Karpas-422 (cell line): ENCODE measurements around the gene ABHD13. TPM values are rescaled to one million over a fixed set of nuclear protein-coding genes. Genes with fewer than 3 reads are reported as not detected.

Experiments used
- DNase-seq: peaks from one replicate; pipeline ENCODE4 v3.0.0-alpha.2; 2015
- H2AFZ ChIP-seq: fragments of 200-600 bp; sonication (generic); 2 replicates; pipeline ENCODE4 v1.6.1; 2014; ENCODE audit warnings: antibody characterized with exemption, low read length, mixed read lengths
- H3K27ac ChIP-seq: fragments of 200-600 bp; sonication (generic); 2 replicates; pipeline ENCODE4 v1.5.1; 2014; ENCODE audit warnings: mild to moderate bottlenecking, low read length, moderate library complexity
- H3K27me3 ChIP-seq: fragments of 200-600 bp; sonication (generic); 2 replicates; pipeline ENCODE4 v1.6.1; 2014; ENCODE audit warnings: low read length, mixed read lengths
- H3K36me3 ChIP-seq: fragments of 200-600 bp; sonication (generic); 2 replicates; pipeline ENCODE4 v1.6.1; 2014; ENCODE audit warnings: low read length, mixed read lengths; ENCODE audit not compliant: insufficient read depth
- H3K4me1 ChIP-seq: fragments of 200-600 bp; sonication (generic); 2 replicates; pipeline ENCODE4 v1.6.1; 2014; ENCODE audit warnings: mild to moderate bottlenecking, low read length, mixed read lengths
- H3K4me2 ChIP-seq: fragments of 200-600 bp; sonication (generic); 2 replicates; pipeline ENCODE4 v1.6.1; 2014; ENCODE audit warnings: low read length, low read depth, mild to moderate bottlenecking; ENCODE audit not compliant: poor library complexity, severe bottlenecking
- H3K4me3 ChIP-seq: fragments of 200-600 bp; sonication (generic); 2 replicates; pipeline ENCODE4 v1.5.1; 2014; ENCODE audit warnings: mild to moderate bottlenecking, antibody characterized with exemption, low read length, mixed read lengths
- H3K79me2 ChIP-seq: fragments of 200-600 bp; sonication (generic); 2 replicates; pipeline ENCODE4 v1.6.1; 2014; ENCODE audit warnings: mild to moderate bottlenecking, low read length, mixed read lengths
- H3K9ac ChIP-seq: fragments of 200-600 bp; sonication (generic); 2 replicates; pipeline ENCODE4 v1.6.0; 2014; ENCODE audit warnings: low read length
- H3K9me2 ChIP-seq: fragments of 200-600 bp; sonication (generic), shearing (Covaris generic); replicated peaks from 2 replicates; pipeline ENCODE4 v1.6.0; 2014; ENCODE audit warnings: mild to moderate bottlenecking, low read length, moderate library complexity; ENCODE audit not compliant: insufficient read depth
- H3K9me3 ChIP-seq: fragments of 300-700, 200-600 bp; sonication (generic); 2 replicates; pipeline ENCODE4 v1.6.1; 2014; ENCODE audit warnings: low read length, mixed read lengths
- H4K20me1 ChIP-seq: fragments of 200-600 bp; sonication (generic); 2 replicates; pipeline ENCODE4 v1.6.1; 2014; ENCODE audit warnings: mild to moderate bottlenecking, antibody characterized with exemption, low read length, low read depth; ENCODE audit not compliant: insufficient read depth
- total RNA-seq: library from RNA; depleted of rRNA; stranded (reverse); fragments of >200 nt; shearing (Covaris generic); gene quantifications from 2 replicates; pipeline ENCODE4 v1.2.3, GENCODE V29; 2014; ENCODE audit warnings: low replicate concordance

The ABHD13 gene
- total RNA-seq, 1 experiment from 2014 or later = 10.3 TPM

DNA sequence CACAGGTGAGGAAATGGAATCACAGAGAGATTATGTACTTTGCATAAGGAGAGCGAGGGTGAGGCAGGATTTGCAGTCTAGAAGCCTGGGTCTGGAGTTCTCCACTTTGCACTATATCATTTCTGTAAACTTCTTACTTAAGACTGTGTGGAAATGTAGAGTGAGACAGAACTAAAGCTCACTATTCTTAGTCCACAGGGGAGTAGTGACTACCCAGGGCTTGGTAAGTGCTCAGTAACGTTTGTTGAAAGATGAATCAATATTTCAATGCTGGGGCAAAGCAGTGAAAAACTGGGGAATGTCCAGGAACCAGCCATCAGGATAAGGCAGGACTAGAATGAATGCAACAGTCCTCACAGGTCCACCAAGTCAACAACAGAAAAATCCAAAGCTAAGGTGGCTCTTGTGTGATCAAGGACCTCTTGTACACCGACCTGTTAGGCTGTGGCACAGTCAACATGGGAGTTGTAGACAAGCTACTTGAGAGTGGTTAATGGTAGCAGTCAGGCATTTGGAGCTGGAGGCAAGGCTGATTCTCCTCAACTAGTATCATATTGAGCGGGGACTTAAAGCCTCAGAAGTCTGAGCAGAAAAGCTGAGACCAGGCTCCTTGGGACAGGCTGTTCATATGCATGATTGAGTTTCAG, 50.4 kb downstream of the ABHD13 start:
- DNase-seq = no peak
- Histone ChIP-seq H3K36me3 (no peaks in the 10 kb centered on the region), H3K27me3 (no peaks in the 10 kb centered on the region), H3K4me1 (peaks cover 13% of the 10 kb centered on the region), H3K9me3 (no peaks in the 10 kb centered on the region), H2AFZ (no peak overlapping the region), H3K27ac (no peak overlapping the region), H3K4me3 (no peak overlapping the region), H4K20me1 (no peaks in the 10 kb centered on the region), H3K9ac (no peak overlapping the region), H3K79me2 (no peaks in the 10 kb centered on the region), H3K4me2 (no peak overlapping the region), H3K9me2 (no peaks in the 10 kb centered on the region)

DNA sequence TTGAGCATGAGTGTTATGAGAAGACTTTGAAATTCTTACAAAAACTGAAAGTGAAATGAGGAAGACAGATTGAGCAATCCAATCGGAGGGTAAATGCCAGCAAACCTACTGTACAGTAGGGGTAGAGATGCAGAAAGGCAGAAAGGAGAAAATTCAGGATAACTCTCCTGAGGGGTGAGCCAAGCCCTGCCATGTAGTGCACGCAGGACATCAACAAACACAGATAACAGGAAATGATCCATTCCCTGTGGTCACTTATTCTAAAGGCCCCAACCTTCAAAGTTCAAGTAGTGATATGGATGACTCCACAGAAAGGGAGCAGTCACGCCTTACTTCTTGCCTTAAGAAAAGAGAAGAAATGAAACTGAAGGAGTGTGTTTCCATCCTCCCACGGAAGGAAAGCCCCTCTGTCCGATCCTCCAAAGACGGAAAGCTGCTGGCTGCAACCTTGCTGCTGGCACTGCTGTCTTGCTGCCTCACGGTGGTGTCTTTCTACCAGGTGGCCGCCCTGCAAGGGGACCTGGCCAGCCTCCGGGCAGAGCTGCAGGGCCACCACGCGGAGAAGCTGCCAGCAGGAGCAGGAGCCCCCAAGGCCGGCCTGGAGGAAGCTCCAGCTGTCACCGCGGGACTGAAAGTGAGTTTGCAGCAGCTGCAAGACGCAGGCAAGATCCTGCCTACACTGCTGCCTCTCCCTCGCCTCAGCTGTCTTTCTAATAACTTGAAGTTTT, 51.6 kb downstream of the ABHD13 start, which contains the start of gene TNFSF13B:
Gene TNFSF13B, plus strand, starts transcription at position 118 of the 728 bp plus-strand sequence. Its CDS starts 178 bp downstream, at position 296.
- H3K9me3 ChIP-seq = no peaks in the 10 kb centered on the region
- peak within 1 kb of the TSS; percentile 35; the same call in 1 of the 2 replicates for H3K4me3 ChIP-seq
- no peaks in the 10 kb centered on the region for H3K27me3 ChIP-seq
- no peak within 1 kb of the TSS for H3K27ac ChIP-seq
- no peaks in the 10 kb centered on the region for H4K20me1 ChIP-seq
- no peaks in the 10 kb centered on the region for H3K36me3 ChIP-seq
- H3K9me2 ChIP-seq = no peaks in the 10 kb centered on the region
- H2AFZ ChIP-seq = peak within 1 kb of the TSS; percentile 56; the same call in 1 of the 2 replicates
- H3K4me2 ChIP-seq = peak within 1 kb of the TSS; percentile 21
- DNase-seq = peak; percentile 69
- peak within 1 kb of the TSS; percentile 44 for H3K9ac ChIP-seq
- H3K79me2 ChIP-seq = no peaks in the 10 kb centered on the region
- peaks cover 13% of the 10 kb centered on the region for H3K4me1 ChIP-seq

DNA sequence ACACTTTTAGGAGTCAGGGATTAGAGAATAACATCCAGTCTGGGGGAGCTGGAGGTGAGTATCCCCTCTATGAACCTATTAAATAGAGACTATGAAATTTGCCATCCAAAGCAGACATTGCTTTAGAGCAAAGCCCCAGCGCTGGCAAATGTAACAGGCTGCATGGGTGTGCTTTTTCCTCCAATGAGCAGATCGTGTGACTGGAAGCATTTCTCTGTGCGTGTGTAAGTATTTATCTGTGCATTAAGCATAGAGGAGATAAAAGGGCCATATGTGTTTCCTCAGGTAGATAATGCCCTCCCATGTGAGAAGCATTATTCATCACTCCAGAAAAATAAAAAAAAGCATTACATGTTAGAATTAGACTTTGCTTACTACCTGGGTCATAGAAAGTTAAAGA, 52.2 kb downstream of the ABHD13 start:
- H3K4me3 ChIP-seq = peak overlapping the region; percentile 35; the same call in 1 of the 2 replicates
- no peaks in the 10 kb centered on the region for H3K9me2 ChIP-seq
- no peaks in the 10 kb centered on the region for H3K27me3 ChIP-seq
- no peak overlapping the region for H3K27ac ChIP-seq
- H4K20me1 ChIP-seq = no peaks in the 10 kb centered on the region
- H3K79me2 ChIP-seq = no peaks in the 10 kb centered on the region
- peak overlapping the region; percentile 44 for H3K9ac ChIP-seq
- peak overlapping the region; percentile 21 for H3K4me2 ChIP-seq
- no peaks in the 10 kb centered on the region for H3K36me3 ChIP-seq
- H3K4me1 ChIP-seq = peaks cover 13% of the 10 kb centered on the region
- peak overlapping the region; percentile 56; the same call in 1 of the 2 replicates for H2AFZ ChIP-seq
- no peaks in the 10 kb centered on the region for H3K9me3 ChIP-seq
- no peak for DNase-seq

DNA sequence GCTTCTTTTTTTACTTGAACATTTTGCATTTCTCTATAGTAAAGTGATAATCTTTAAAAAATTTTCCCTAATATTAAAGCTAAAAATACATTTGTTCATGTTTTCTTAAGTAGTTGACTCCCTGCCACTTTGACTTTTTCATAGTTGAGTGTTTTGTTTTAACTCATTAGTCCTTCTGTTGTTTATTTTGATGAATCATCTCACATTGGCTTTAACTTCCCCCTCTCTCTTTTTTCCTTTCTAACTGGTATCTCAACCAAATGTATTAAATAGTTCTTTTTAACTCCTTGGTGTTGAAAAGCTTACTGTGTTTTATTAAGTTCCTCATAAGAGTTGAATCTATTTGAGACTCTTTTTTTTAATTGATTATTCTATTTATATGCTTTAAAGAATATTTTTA, 54.1 kb downstream of the ABHD13 start:
- Histone ChIP-seq H3K27me3 (no peaks in the 10 kb centered on the region), H3K4me1 (peaks cover 13% of the 10 kb centered on the region), H4K20me1 (no peaks in the 10 kb centered on the region), H3K9ac (no peak overlapping the region), H3K9me3 (no peaks in the 10 kb centered on the region), H3K4me3 (no peak overlapping the region), H3K27ac (no peak overlapping the region), H3K36me3 (no peaks in the 10 kb centered on the region), H3K4me2 (no peak overlapping the region), H3K9me2 (no peaks in the 10 kb centered on the region), H2AFZ (no peak overlapping the region), H3K79me2 (no peaks in the 10 kb centered on the region)
- DNase-seq = no peak

DNA sequence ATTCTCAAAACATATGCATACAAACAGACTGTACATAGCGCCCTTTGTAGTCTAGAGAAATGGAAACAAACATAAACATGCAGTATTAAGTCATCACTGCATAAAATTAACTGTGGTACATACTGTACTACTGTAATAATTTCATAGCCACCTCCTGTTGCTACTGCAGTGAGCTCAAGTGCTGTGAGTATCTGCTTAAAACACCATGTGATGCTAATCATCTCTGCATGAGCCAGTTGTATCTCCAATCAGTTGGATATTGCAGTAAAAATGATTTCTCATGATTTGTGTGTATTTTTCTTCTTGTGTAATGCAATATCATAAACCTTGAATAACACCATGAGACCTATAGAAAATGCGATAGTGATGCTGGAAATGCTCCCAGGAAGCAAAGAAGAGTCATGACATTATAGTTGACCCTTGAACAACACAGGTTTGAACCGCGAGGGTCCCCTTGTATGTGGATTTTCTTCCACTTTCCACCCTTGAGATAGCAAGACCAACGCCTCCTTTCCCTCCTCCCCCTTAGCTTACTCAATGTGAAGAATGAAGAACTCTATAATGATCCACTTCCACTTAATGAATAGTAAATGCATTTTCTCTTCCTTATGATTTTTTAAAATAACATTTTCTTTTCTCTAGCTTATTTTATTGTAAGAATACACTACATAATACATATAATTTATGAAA, 55.4 kb downstream of the ABHD13 start:
- no peaks in the 10 kb centered on the region for H3K27me3 ChIP-seq
- H3K9ac ChIP-seq = no peak overlapping the region
- H3K4me1 ChIP-seq = peaks cover 13% of the 10 kb centered on the region
- H3K36me3 ChIP-seq = no peaks in the 10 kb centered on the region
- no peak overlapping the region for H2AFZ ChIP-seq
- H3K79me2 ChIP-seq = no peaks in the 10 kb centered on the region
- H4K20me1 ChIP-seq = no peaks in the 10 kb centered on the region
- H3K4me2 ChIP-seq = no peak overlapping the region
- no peak overlapping the region for H3K4me3 ChIP-seq
- no peak overlapping the region for H3K27ac ChIP-seq
- no peaks in the 10 kb centered on the region for H3K9me2 ChIP-seq
- no peaks in the 10 kb centered on the region for H3K9me3 ChIP-seq
- no peak for DNase-seq

DNA sequence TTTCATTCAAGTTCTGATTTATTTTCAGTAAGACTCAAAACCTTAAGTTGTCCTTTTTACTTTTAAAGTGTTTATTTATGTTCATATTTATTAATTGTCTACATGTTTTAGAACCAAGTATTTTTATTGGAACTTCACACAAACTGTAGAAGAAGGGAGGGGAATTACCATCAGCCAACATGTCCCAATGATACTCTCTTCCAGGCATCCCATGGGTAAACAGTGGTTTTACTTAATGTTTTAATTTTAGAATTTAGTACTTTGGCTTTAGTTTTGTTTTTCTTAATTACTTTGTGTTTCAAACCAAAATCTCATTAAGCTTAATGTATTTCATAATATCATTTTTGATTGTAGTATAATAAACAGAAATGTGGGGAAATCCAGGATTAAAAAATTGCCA, 56.5 kb downstream of the ABHD13 start:
- Histone ChIP-seq H3K36me3 (no peaks in the 10 kb centered on the region), H3K9me2 (no peaks in the 10 kb centered on the region), H3K27me3 (no peaks in the 10 kb centered on the region), H3K9ac (no peak overlapping the region), H3K4me3 (no peak overlapping the region), H3K4me2 (no peak overlapping the region), H3K79me2 (no peaks in the 10 kb centered on the region), H3K27ac (no peak overlapping the region), H2AFZ (no peak overlapping the region), H3K9me3 (no peaks in the 10 kb centered on the region), H3K4me1 (peaks cover 7% of the 10 kb centered on the region), H4K20me1 (no peaks in the 10 kb centered on the region)
- no peak for DNase-seq

DNA sequence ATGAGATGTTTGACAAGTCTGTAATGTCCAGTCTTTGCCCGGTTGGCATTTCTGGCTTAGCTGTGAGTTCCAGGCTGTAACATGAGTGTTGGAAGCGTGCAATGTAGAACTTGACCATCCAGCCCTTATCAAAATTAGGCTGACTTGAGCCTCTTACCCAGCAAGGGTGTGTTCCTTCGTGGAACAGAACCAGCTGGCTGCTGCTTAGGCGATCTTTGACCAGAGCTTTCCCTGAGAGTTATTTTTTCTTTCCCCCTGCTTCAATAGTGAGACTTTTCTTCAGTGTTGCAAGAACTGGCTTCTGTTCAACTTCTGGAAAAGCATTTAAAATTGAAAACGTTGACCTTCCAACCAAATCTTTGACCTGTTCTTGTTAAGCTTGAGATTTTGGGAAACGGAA, 57.9 kb downstream of the ABHD13 start:
- no peak overlapping the region for H3K4me2 ChIP-seq
- DNase-seq = no peak
- no peak overlapping the region for H3K9ac ChIP-seq
- no peaks in the 10 kb centered on the region for H3K79me2 ChIP-seq
- H3K4me3 ChIP-seq = no peak overlapping the region
- no peaks in the 10 kb centered on the region for H3K4me1 ChIP-seq
- H3K9me2 ChIP-seq = no peaks in the 10 kb centered on the region
- no peaks in the 10 kb centered on the region for H3K9me3 ChIP-seq
- no peaks in the 10 kb centered on the region for H3K36me3 ChIP-seq
- no peak overlapping the region for H2AFZ ChIP-seq
- no peaks in the 10 kb centered on the region for H3K27me3 ChIP-seq
- H3K27ac ChIP-seq = no peak overlapping the region
- H4K20me1 ChIP-seq = no peaks in the 10 kb centered on the region

DNA sequence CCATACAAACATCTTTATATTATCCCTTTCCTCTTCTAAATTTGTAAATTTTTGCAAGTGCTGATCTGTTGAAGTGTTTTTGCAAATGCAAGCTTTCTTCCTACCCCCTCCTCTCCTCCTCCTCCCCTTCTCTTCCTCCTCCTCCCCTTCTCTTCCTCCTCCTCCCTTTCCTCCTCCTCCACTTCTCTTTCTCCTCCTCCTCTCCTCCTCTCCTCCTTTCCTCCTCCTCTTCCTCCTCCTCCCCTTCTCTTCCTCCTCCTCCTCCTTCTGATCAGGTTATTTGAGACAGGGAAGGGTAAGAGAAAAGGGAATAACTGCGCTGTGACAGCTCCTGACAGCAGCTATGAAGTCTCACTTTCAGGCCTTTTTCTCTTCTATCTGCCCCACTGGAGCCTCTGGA, 60.3 kb downstream of the ABHD13 start:
- Histone ChIP-seq H3K4me3 (no peak overlapping the region), H2AFZ (no peak overlapping the region), H3K36me3 (no peaks in the 10 kb centered on the region), H3K9me2 (no peaks in the 10 kb centered on the region), H3K27me3 (no peaks in the 10 kb centered on the region), H3K79me2 (no peaks in the 10 kb centered on the region), H3K4me1 (no peaks in the 10 kb centered on the region), H3K9ac (no peak overlapping the region), H3K9me3 (no peaks in the 10 kb centered on the region), H3K4me2 (no peak overlapping the region), H4K20me1 (no peaks in the 10 kb centered on the region), H3K27ac (no peak overlapping the region)
- DNase-seq = no peak
